Mammary epithelial cell (primary cell): ENCODE measurements around the gene FAXDC2.

ENCODE experiments used
- EZH2 ChIP-seq: IDR thresholded peaks from 2 replicates; pipeline ENCODE4 v1.6.1; 2012; ENCODE audit warnings: low read length, inconsistent platforms, borderline replicate concordance
- TF ChIP-seq, protein P1 (sequence below), 2 donors: IDR thresholded peaks in 1 of 2; conservative IDR thresholded peaks in 1 of 2; 2 replicates each; pipeline ENCODE4 v1.5.1; 2011 to 2012; ENCODE audit warnings: inconsistent platforms in 2 of 2, low read length in 2 of 2, mild to moderate bottlenecking in 2 of 2, control low read depth in 1 of 2, low read depth in 1 of 2; ENCODE audit not compliant: insufficient read depth in 1 of 2; ENCODE audit errors: extremely low read depth in 1 of 2

- TF ChIP-seq, protein P1, sequence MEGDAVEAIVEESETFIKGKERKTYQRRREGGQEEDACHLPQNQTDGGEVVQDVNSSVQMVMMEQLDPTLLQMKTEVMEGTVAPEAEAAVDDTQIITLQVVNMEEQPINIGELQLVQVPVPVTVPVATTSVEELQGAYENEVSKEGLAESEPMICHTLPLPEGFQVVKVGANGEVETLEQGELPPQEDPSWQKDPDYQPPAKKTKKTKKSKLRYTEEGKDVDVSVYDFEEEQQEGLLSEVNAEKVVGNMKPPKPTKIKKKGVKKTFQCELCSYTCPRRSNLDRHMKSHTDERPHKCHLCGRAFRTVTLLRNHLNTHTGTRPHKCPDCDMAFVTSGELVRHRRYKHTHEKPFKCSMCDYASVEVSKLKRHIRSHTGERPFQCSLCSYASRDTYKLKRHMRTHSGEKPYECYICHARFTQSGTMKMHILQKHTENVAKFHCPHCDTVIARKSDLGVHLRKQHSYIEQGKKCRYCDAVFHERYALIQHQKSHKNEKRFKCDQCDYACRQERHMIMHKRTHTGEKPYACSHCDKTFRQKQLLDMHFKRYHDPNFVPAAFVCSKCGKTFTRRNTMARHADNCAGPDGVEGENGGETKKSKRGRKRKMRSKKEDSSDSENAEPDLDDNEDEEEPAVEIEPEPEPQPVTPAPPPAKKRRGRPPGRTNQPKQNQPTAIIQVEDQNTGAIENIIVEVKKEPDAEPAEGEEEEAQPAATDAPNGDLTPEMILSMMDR (conservative IDR thresholded peaks at IDR 0.05 in 1 of 2, IDR thresholded peaks at IDR 0.05 in 1 of 2; ENCODE audit: extremely low read depth in 1 of 2, insufficient read depth in 1 of 2, low read depth in 1 of 2, low read length in 2 of 2), result no peak
- TF ChIP-seq EZH2, result no peak
Measured at GRCh38 chr5:154816891-154817492, 33.4 kb downstream of the FAXDC2 start.
